GM18858 (cell line): ENCODE results near the gene P3R3URF.

Source experiments
- ATAC-seq: cut with Tn5 transposase; IDR thresholded peaks from one replicate; pipeline ENCODE4 v1.9.1; 2021; ENCODE audit not compliant: unreplicated experiment

Gene P3R3URF

GRCh38 chr1:46194641-46195193 lies 18.4 kb upstream of the P3R3URF start:
- ATAC-seq, result no peak

GRCh38 chr1:46193984-46194570 lies 17.8 kb upstream of the P3R3URF start:
- no peak for ATAC-seq

- ATAC-seq, result no peak
Observed at GRCh38 chr1:46193285-46193684, 17.0 kb upstream of the P3R3URF start.

GRCh38 chr1:46192171-46192570 lies 15.9 kb upstream of the P3R3URF start:
- no peak for ATAC-seq

- no peak for ATAC-seq
Observed at GRCh38 chr1:46191033-46191701, 14.9 kb upstream of the P3R3URF start.

- ATAC-seq, result no peak
Observed at GRCh38 chr1:46190539-46190938, 14.3 kb upstream of the P3R3URF start.

- no peak for ATAC-seq
Observed at GRCh38 chr1:46188295-46189030, 12.2 kb upstream of the P3R3URF start.

- no peak for ATAC-seq
Observed at GRCh38 chr1:46187106-46187869, 11.0 kb upstream of the P3R3URF start.

- no peak for ATAC-seq
Observed at GRCh38 chr1:46186076-46186475, 9.8 kb upstream of the P3R3URF start.

- no peak for ATAC-seq
Observed at GRCh38 chr1:46184920-46185658, 8.8 kb upstream of the P3R3URF start.

- ATAC-seq, result no peak
Observed at GRCh38 chr1:46183926-46184557, 7.8 kb upstream of the P3R3URF start.

GRCh38 chr1:46183079-46183847 lies 7.0 kb upstream of the P3R3URF start:
- no peak for ATAC-seq

- no peak for ATAC-seq
Observed at GRCh38 chr1:46181343-46182260, 5.3 kb upstream of the P3R3URF start.

- no peak for ATAC-seq
Observed at GRCh38 chr1:46180082-46180616, 3.9 kb upstream of the P3R3URF start.

- no peak for ATAC-seq
Observed at GRCh38 chr1:46179138-46180081, 3.1 kb upstream of the P3R3URF start.

- no peak for ATAC-seq
Observed at GRCh38 chr1:46175243-46175642, 1.0 kb downstream of the P3R3URF start.
